ENCODE measurements around the gene AMN.

GRCh38 chr14:102931580-102932285, 9.3 kb downstream of the AMN start:
- TF ChIP-seq MAX (IDR thresholded peaks at IDR 0.05; ENCODE audit: low read depth, low read length) (no peak), POLR2A (IDR thresholded peaks at IDR 0.05; ENCODE audit: extremely low read depth, insufficient read length) (no peak), CTCF (IDR thresholded peaks at IDR 0.05; ENCODE audit: low read depth, low read length) (no peak), MYC (IDR thresholded peaks at IDR 0.05; ENCODE audit: low read depth, low read length) (no peak)
